ENCODE results near the gene SUCLG2. TPM values are rescaled to one million over a fixed set of nuclear protein-coding genes. Genes with fewer than 3 reads are reported as not detected.

Gene SUCLG2
- total and polyA plus RNA-seq, 10 of the 15 experiments (the other 5 are each of a cell fraction or from before 2014, with no cell fraction given): 17.8 to 50.9 (median 37.2) TPM

- TF ChIP-seq SPI1 (IDR thresholded peaks at IDR 0.05; ENCODE audit: borderline replicate concordance, insufficient read depth, low read depth, low read length) (no peak), SMAD1 (IDR thresholded peaks at IDR 0.05; ENCODE audit: low read depth, partially characterized antibody) (no peak), BCL11A (IDR thresholded peaks at IDR 0.05; ENCODE audit: low read depth, low read length) (no peak), STAT3 (IDR thresholded peaks at IDR 0.05; ENCODE audit: low read depth, low read length) (no peak), CHD2 (IDR thresholded peaks at IDR 0.05; ENCODE audit: borderline replicate concordance, low read depth, low read length) (no peak), EGR1 (IDR thresholded peaks at IDR 0.05; ENCODE audit: borderline replicate concordance in 1 of 2, low read depth in 2 of 2, low read length in 2 of 2) (no peak), IRF4 (IDR thresholded peaks at IDR 0.05; ENCODE audit: low read depth, low read length) (no peak)
These were observed 130.4 kb downstream of the SUCLG2 start (continued) for GRCh38 chr3:67524046-67524445.

- H3K27ac ChIP-seq (ENCODE audit: control insufficient read depth, insufficient read depth): no peak overlapping the region
- ATAC-seq (no peak), DNase-seq (ENCODE audit: low read depth, low spot score) (no peak), FAIRE-seq (no peak)
- POLR2A ChIA-PET: no interaction called here
- no peaks in the 10 kb centered on the region for H3K4me1 ChIP-seq (ENCODE audit: control insufficient read depth, insufficient read depth, low read length)
- H2AFZ ChIP-seq (ENCODE audit: control insufficient read depth, low read depth, low read length): no peak overlapping the region
- BruUV-seq (replicated peaks): no TSS peak
- CTCF ChIA-PET: no interaction called here
- H3K4me2 ChIP-seq (ENCODE audit: control insufficient read depth, insufficient read depth): no peak overlapping the region
- no peaks in the 10 kb centered on the region for H3K9me3 ChIP-seq (replicated peaks; ENCODE audit: control insufficient read depth, insufficient read depth, low read length)
- no peak overlapping the region for H3K9ac ChIP-seq (ENCODE audit: control insufficient read depth, insufficient read depth, low read length)
- TF ChIP-seq RBBP5 (conservative IDR thresholded peaks at IDR 0.05): no peak
- TF ChIP-seq ASH2L (IDR thresholded peaks at IDR 0.05; ENCODE audit: borderline replicate concordance, low read depth): no peak
- TF ChIP-seq CEBPZ (IDR thresholded peaks at IDR 0.05; ENCODE audit: low read depth, low read length): no peak
- no peak for TF ChIP-seq BCL3 (IDR thresholded peaks at IDR 0.05; ENCODE audit: borderline replicate concordance, insufficient read depth, low read depth, low read length, poor library complexity, severe bottlenecking)
- no peak for TF ChIP-seq CBFB (IDR thresholded peaks at IDR 0.05; ENCODE audit: low read depth)
- TF ChIP-seq NBN (IDR thresholded peaks at IDR 0.05): no peak
- TF ChIP-seq IRF5 (IDR thresholded peaks at IDR 0.05; ENCODE audit: borderline replicate concordance): no peak
- RAD21 ChIA-PET (ENCODE audit: unreplicated experiment): no interaction called here
- 99% methylated on average over 4 of the region's 4 CpGs for WGBS (ENCODE audit: insufficient coverage, insufficient replicate concordance, low lambda C conversion rate, missing lambda C conversion rate)
- H4K20me1 ChIP-seq (ENCODE audit: control insufficient read depth, insufficient read depth): no peaks in the 10 kb centered on the region
- no peak overlapping the region for H3K4me3 ChIP-seq
- H3K27me3 ChIP-seq (replicated peaks in 1 of 2; ENCODE audit: control insufficient read depth in 2 of 2, insufficient read depth in 2 of 2, low read length in 1 of 2): no peaks in the 10 kb centered on the region
- SMC1A ChIA-PET (ENCODE audit: uncharacterized antibody, unreplicated experiment): no interaction called here
- H3K36me3 ChIP-seq (ENCODE audit: control insufficient read depth in 2 of 2, insufficient read depth in 2 of 2, low read length in 1 of 2): peaks cover 0 to 8% of the 10 kb centered on the region in 2 experiments; a peak in 1 of 4 replicates
- intact Hi-C loops (cut with micrococcal nuclease; ENCODE audit: unreplicated experiment) (no loop called here), in situ Hi-C loops (cut with MboI) (no loop called here)
- no peaks in the 10 kb centered on the region for H3K79me2 ChIP-seq (ENCODE audit: control insufficient read depth, insufficient read depth, low read length)
These were observed 132.3 kb downstream of the SUCLG2 start for GRCh38 chr3:67522081-67522480.
